GM18870 (cell line): ENCODE results near the gene PANK4.

Source experiments
- ATAC-seq: cut with Tn5 transposase; IDR thresholded peaks from one replicate; pipeline ENCODE4 v1.9.1; 2021; ENCODE audit warnings: moderate library complexity; ENCODE audit not compliant: unreplicated experiment

PANK4 gene

DNA sequence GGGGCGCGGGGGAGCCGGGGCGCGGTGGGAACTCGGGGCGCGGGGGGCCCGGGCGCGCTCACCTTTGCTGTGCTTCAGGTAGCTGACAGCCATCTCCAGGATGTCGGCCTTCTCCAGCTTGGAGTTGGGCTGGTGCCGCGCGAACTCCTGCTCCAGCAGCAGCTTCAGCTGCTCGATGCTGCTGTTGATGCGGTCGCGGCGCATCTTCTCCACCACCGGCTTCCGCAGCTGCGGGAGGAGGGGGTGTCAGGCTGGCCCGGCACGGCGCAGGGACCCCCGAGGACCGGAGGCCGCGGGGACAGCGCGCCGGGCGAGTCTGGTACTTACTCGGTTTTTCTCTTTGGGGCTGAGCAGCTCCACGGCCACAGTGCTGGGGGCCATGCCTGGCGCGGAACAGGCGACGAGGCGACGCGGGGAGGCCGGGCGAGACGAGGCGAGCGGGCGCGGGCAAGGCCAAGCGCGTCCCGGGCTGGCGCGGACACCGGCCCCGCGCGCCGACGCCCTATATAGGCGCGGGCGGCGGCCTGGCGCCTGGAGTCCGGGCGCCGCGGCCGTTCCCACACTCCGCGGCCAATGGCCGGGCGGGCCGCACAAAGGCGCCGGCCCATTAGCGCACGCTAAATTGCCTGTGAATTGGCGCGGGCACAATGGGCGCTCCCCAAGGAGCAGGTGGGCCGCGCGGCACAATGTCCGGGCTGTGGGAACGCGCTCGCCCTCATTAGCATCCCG is 3.6 kb upstream of the PANK4 start, which contains the start of gene HES5:
HES5 (minus strand) TSS at position 480 of the 729 bp plus-strand sequence; CDS start at position 381, 99 bp downstream.
- no peak for ATAC-seq

DNA sequence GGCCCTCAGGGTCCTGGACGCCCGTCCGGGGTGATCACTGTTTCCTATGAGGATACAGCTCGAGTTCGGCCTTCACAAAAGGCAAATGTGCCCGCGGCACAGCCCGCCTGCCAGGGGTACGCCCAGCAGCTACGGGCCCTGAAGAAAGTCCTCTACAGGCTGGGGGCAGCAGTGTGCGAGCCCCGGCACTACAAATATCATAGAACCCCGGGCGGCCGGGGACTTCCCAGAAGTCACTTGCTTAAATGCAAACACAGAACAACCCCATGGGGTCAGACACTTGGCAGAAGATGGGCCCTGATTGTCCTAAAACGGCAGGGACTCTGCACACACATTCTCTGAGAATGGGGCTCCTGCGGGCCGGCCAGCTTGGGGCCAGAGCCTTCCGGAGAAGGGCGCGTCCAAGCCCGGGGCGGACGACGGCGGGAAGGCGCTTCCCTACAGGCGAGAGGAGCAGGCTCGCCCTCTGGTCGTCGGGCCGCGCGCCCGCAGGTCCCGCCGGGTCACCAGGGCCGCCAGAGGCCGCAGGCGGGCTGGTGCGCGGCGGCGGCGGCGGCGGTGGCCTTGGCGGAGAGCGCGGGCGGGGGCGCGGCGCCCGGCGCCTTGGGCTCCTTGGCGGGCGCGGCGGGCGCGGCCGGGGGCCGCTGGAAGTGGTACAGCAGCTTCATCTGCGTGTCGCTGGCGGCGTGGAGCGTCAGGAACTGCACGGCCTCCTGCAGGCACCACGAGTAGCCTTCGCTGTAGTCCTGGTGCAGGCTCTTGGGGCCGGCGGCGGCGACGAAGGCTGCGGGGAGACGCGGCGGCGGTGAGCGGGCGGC is 2.8 kb upstream of the PANK4 start:
- ATAC-seq = no peak

DNA sequence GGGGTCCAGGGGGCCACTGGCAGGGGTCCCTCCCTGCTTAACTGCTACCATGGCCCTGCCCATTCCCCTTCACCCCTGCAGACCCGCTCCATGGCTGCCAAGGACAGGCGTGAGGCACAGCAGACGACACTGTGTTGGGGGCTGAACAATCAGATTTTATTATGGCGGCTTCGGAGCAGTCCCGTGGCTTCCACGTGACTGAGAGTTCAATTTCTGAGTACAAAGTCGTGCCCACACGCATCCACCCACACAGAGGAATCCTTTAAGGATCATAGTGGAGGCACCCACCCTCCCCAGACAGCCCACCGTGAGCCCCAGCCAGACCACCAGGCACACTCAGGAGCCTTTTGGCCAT is 2.2 kb upstream of the PANK4 start:
- no peak for ATAC-seq

DNA sequence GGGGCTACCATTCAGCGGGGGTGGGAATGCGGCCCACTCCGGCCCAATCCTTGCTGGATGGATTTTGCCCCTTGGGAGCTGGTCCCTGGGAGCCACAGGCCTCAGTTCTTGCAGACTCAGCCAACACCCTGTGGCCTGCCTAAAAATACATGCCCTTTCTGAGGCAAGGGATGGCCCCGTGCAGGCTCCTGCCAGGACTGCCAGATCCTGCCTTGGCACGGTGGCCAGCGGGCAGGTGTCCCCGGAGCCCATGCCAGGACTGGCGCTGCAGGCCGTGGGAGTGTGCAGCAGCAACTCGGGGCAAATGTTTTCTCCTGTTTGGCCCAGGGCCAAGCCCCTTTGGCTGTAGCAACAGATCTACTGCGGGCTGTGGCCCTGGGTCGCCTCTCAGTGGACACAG is 1.6 kb upstream of the PANK4 start:
- no peak for ATAC-seq

DNA sequence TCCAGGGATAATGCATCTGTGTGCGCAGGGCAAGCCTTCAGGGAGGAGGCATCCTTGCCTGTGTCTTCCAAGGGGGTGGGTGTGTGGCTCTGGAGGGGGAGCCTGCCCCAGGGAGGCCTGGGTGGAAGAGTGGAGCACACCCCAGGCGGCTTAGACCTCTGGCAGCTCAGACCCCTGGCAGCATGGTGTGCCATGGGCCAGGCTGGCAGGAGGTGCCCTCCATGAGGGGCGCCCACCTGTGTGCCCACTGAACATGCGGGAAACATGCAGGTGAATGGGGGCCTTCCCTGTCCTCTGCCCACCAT is 1.1 kb upstream of the PANK4 start:
- no peak for ATAC-seq

DNA sequence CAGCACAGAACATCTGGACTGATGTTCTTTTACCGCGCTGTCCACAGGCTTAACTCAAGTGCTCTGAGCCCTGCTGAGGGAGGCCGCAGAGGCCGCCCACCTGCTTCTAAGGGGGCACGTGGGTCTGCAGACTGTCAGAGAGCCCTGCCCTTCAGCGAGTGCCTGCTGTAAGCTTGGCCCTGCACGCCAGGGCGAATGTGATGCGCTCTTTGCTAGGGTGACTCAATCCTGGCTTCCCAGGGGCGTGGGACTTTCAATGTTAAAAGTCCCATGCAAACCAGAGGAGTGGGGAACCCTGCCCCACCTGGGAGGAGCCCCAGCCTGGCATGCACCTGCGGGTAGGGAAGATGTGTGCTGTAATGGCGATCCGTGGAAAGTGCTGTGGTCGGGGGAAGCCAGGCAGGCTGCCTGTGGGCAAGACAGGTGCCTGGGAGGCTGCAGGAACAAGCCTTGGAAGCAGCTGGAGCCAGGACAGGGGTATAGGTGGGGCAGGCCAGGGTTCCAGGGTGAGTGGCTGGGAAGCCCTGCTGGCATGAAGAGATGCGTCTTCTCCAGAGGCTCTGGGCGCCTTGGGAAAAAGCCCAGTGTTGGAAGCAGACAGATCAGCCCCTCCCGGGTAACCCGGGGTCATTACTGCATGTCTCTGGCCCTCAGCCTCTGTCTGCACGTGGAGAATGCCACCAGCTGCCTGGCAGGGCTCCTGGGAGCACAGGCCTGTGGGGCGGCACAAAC is 594 bp upstream of the PANK4 start:
- ATAC-seq = peak; percentile 43

DNA sequence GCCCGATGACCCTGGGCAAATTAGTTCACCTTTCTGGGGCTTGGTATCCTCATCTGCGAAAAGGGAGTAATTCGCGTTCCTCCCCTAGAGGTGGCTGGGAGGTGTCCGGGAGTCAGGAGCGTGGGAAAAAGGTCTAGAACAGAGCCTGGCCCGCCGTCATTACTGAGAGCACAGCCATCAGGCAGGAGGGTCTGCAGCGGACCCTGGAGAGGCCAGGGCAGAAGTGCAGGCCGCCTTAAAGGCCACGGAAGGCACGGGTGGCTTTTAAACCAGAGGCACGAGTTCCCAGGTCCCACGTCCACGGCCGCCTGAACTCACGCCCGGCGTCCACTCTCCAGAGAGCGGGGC is 850 bp downstream of the PANK4 start:
- ATAC-seq = no peak

DNA sequence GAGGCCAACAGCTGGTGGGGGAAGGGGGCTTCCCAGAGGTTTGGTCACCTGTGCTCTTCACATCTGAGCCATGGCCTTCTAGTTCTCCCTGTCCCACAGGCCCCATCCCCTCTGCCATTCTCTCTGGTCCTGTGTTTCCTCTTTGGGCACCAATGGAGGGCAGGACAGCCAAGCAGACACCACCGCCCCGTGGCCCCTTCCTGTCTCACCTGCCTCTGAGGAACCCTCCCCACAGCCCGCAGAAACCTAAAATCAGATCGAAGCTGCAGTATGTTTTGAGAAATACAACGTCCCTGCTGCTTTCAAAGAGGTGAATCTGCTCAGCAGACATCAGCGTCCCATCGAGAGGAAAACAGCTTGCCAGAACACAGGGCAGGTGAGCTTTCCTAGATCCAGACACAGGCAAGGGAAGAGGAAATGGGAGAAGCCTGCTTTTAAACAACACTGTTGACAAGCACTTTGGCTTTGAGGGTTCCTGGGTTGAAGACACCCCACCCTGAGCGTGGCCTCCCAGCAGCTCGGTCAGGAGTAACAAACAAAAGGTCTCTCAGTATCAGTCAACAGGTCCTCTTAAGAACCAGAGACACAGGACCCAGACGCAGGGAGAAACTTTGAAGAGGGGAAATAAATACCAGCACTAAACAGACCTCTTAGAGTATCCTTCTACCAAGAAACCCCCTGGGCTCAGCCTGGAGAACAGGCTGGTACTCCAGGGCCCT is 2.3 kb downstream of the PANK4 start:
- ATAC-seq = no peak

DNA sequence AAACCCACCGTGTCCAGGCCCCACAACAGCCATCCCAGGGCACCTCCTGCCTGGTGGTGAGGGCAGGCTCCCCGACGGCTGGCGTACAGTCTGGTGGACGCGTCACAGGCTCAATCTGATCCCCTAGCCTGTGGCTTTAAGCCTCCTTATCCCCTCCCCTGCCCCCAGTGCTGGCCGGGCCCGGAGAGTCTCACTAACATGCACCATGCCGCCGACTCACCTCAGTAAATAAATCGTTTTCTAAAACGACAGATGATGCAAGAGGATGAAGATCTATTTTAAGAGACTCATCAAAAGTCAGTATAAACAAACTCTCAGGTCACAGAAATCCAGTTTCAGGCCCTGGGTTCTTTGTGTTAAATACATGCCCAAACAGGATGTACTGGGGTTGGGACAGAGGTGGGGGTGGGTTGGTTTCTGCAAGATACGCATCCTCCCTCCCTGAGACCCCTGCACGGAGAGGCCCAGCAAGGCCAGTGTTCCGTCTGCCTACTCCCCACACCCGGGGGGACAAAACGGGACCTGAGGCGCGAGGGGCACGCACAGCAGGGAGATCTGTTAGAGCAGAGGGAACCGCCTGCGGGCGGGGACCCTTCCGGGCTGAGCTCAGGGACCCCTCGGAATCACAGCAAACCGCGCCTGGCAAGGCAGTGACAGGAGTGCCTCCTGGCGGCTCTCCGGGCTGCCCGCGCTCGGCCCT is 3.1 kb downstream of the PANK4 start:
- ATAC-seq = no peak

DNA sequence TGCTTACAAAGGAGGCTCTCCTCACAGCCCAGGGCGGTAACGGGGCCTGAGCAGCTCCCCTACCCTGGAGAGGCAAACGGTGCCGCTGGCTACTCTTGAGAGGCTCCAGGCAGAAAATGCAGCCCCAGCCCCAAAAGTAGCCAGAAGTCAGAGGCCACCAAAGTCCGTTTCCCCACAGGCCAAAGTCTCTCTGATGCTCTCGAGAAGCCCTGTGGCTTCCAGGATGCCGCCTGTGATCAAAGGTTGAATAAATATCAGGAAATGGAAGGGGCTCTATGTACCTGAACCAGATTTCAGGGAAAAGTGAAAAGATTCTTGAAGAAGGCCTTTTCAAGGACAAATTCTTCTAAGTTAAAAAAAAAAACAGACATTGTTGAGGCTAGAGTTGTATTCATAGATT is 4.2 kb downstream of the PANK4 start:
- no peak for ATAC-seq

DNA sequence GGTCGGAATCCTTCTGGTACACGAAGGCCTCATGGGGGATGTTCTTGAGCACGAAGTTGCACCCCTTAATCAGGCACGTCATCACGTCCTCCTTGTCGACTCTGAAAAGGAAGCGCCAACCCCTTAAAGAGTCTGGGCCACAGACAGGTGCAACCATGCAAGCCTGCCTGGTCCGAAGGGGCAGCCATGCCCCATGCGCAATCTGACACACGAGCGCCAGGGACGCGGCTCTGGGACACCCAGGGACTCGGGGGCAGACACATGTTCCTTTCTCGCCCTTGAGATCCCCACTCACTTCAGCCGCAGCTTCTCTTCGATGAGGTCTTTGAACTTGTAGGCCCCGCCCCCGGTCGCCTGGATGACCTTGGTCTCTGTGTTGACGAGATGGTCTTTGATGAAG is 5.6 kb downstream of the PANK4 start:
- ATAC-seq = no peak

DNA sequence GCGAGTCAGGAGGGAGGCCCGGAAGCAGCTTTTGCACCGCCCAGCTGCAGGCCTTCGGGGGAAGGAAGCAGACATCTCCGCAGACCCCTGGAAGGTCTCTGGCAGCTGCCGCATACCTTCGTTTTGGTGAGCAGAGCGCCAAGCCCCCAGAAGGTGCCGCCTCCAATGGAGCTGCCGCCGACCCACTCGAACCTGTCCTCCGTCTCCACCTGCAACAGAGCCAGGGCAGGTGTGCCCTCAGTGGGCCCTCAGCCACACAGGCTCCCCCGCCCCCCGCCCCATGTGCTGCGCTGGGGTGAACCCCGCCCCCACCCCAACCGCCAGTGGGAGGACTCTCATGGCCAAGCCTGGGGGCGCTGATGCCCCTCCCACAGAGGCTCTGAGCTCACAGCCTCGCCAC is 6.2 kb downstream of the PANK4 start:
- ATAC-seq = no peak

DNA sequence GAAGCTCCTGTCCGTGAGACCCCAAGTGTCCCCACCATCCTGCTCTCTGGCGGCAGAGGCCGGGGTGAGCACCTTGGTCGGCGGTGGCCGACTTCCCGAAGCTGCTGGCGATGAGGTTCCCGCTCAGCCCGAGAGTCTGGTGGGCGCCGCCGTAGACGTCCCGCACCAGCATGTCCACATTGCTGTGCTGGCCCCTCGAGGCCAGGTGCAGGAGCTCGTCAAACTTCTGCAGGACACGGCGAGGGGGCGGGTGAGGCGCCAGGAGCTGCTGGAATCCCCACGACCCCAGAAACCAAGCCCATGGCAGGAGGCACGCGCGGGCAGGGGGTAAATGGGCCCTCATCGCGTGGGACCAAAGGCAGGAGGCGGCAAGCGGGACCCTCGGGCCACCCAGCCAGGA is 6.7 kb downstream of the PANK4 start:
- ATAC-seq = no peak

DNA sequence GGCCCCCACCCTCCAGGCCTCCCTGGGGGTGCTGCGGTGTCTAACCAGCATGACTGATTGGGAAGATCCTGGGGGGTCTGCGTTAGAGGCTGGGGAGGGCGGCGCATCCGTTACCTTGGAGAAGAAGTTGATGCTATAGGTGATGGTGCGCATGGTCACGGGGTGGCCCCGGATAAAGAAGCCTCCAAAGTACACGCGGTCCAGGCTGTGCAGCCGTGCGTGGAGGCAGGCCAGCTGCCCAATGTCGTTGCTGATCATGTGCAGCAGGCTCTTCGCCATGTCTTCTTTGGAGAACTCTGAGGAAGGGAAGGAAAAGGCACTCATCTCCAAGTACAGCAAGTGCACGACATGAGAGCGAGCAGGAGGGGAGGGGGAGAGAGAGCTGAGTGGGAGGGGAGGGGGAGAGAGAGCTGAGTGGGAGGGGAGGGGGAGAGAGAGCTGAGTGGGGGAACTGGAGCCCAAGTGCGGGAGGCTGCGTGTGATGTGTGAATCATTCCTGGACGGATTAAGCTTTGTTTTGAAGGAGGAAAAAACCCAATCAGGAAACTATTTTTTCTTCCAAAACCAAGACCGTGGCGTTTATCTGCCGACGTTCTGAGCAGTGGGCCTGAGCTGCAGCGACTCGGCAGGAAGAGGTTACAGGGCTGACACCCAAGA is 7.2 kb downstream of the PANK4 start:
- ATAC-seq = no peak

DNA sequence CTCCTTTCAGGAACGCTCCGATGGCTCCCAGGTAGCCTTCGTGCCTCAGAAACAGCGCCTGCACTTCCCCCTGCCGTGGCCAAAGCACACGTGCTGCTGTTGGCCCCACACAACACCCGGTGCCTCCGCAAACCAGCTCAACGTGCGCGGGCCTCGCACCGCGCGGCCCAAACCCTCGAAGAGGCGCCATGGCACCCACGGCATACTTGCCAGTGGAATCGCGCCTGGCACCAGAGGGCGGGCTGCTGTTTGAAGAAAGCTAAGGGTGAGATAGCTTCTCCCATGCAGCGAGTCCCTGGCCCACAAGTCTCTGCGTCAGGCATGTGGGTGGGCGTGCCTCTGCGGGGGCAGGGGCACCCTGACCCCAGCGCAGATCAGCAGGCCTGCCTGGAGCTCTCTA is 7.9 kb downstream of the PANK4 start:
- no peak for ATAC-seq

DNA sequence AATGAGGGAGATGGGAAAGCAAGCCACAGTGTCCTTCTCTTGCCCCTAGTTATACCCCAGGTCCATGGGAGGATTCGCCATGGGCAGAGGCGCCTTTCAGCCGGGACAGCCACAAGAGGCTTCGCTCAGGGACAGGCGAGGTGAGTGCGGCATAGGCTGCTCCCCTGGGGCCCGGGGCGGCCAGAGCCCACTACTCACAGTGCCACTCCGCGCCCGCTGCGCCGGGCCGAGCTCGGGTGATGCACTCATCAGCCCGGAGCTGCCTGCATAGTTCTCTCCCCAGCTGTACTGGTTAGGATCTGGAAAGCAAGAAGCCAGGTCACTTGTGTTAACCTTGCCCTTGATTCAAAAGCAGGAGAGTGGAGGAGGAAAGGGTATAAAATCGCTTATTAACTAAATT is 8.4 kb downstream of the PANK4 start:
- ATAC-seq = no peak

DNA sequence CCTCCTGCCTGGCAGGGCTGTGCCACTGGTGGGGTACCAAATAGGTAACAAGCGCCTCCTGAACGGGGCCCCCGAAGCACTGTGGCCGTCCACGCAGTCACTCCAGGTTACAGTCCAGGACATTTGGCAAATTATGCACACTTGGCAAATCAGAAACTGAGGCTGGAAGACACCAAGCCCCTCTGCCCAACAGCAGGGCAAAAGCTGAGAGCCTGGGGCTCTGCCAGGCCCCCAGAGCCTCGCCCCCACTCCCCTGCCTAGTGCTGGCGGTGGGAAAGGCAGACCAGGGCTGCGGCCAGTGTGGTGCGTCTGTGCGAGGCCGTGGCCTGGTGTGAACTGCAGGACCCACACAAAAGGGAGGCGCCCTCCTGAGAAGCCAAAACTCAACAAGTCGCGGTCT is 9.4 kb downstream of the PANK4 start:
- no peak for ATAC-seq

DNA sequence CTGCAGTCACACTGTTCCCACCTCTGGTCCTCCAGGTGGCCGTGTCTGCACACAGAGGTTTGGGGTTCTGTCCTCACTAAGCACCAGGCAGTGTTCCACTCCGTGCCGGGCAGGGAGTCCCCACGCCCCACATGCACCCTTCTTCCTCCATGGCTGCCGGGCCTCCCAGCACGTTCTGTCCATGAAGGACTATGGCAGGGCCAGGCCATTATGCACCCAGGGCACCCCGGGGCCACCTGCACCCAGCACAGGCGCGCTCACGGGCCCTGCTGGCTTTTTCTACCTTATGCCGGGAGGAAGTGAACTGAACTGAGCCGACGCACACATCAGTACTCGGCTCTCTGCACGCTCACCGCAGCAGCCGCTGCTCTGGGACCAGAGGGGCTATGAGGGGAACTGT is 10.3 kb downstream of the PANK4 start:
- no peak for ATAC-seq

DNA sequence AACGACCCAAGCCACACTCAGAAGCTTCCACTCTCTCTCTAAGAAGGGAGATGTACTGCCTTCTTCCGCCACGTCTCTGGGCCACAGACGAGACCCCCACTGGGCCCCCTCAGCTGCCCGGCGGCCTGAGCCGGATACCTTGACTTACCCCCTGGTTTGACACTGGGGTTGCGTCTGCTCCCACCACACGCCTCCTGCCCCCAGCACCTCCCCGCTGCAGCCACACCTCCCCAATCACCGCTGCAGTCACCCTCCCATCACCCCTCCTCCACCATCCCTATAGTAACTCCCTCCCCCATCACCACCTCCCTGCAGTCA is 10.7 kb downstream of the PANK4 start:
- ATAC-seq = no peak
